IMR-90 (cell line): ENCODE results near the gene LTBP1. TPM values are rescaled to one million over a fixed set of nuclear protein-coding genes. Genes with fewer than 3 reads are reported as not detected.

ENCODE experiments used
- ATAC-seq: fragments of 200-7000 bp; cut with Tn5 transposase; 2 replicates; pipeline ENCODE4 v1.9.1; 2020; ENCODE audit warnings: low read depth, mild to moderate bottlenecking, moderate library complexity
- BruUV-seq: library from RNA; stranded (reverse); fragments of 400-500 nt; replicated peaks from 2 replicates; lab custom pipeline; 2021; lab: Mats Ljungman, UMichigan
- CTCF ChIA-PET: fragments of 300-600 bp; formaldehyde crosslinking; extraction: SDS; loops from one replicate; lab custom pipeline; 2021; ENCODE audit warnings: antibody characterized with exemption; lab: Yijun Ruan, JAX
- POLR2A ChIA-PET: fragments of 300-600 bp; sonication (Branson Sonifier 250); formaldehyde crosslinking; loops from one replicate; lab custom pipeline; 2022; ENCODE audit warnings: antibody characterized with exemption; ENCODE audit not compliant: unreplicated experiment; lab: Charles Lee
- DNase-seq: peaks from one replicate; pipeline ENCODE4 v3.0.0; 2013
- H2AFZ ChIP-seq: replicated peaks from 2 replicates; pipeline ENCODE3; 2013; ENCODE audit warnings: low read length, mild to moderate bottlenecking; ENCODE audit not compliant: poor library complexity
- H2AK5ac ChIP-seq: 2 replicates; pipeline ENCODE4 v1.6.1; 2013; ENCODE audit warnings: low read depth, low read length, inconsistent platforms
- H2AK9ac ChIP-seq: replicated peaks from 2 replicates; pipeline ENCODE3; 2013; ENCODE audit warnings: mild to moderate bottlenecking, low read depth, low read length, moderate library complexity; ENCODE audit not compliant: poor library complexity
- H2BK120ac ChIP-seq: 2 replicates; pipeline ENCODE4 v1.6.1; 2013; ENCODE audit warnings: low read depth, low read length, inconsistent platforms
- H2BK15ac ChIP-seq: 3 replicates; pipeline ENCODE4 v1.6.1; 2013; ENCODE audit warnings: low read depth, low read length, inconsistent platforms
- H2BK20ac ChIP-seq: 2 replicates; pipeline ENCODE4 v1.6.1; 2013; ENCODE audit warnings: low read depth, mild to moderate bottlenecking, inconsistent platforms, low read length, moderate library complexity
- H2BK5ac ChIP-seq: 2 replicates; pipeline ENCODE4 v1.6.1; 2013; ENCODE audit warnings: mild to moderate bottlenecking, low read depth, low read length, inconsistent platforms; ENCODE audit not compliant: poor library complexity, severe bottlenecking
- H3K14ac ChIP-seq: replicated peaks from 2 replicates; pipeline ENCODE4 v1.6.1; 2013; ENCODE audit warnings: low read depth, low read length, inconsistent platforms
- H3K18ac ChIP-seq: 2 replicates; pipeline ENCODE4 v1.6.1; 2013; ENCODE audit warnings: low read depth, low read length, control low read depth
- H3K23ac ChIP-seq: 2 replicates; pipeline ENCODE4 v1.6.1; 2013; ENCODE audit warnings: low read depth, low read length, inconsistent platforms
- H3K27ac ChIP-seq: 2 replicates; pipeline ENCODE4 v1.5.1; 2013; ENCODE audit warnings: mild to moderate bottlenecking, control low read depth, low read length; ENCODE audit not compliant: insufficient read depth
- H3K27me3 ChIP-seq: 2 replicates; pipeline ENCODE4 v1.6.1; 2013; ENCODE audit warnings: low read length; ENCODE audit not compliant: control insufficient read depth, insufficient read depth
- H3K36me3 ChIP-seq: 2 replicates; pipeline ENCODE4 v1.6.1; 2013; ENCODE audit warnings: low read length, mixed read lengths; ENCODE audit not compliant: control insufficient read depth, insufficient read depth
- H3K4ac ChIP-seq: 2 replicates; pipeline ENCODE4 v1.6.1; 2013; ENCODE audit warnings: low read depth, low read length, inconsistent platforms
- H3K4me1 ChIP-seq: 2 replicates; pipeline ENCODE4 v1.6.1; 2013; ENCODE audit warnings: low read length, mixed read lengths; ENCODE audit not compliant: control insufficient read depth, insufficient read depth
- H3K4me2 ChIP-seq: 2 replicates; pipeline ENCODE4 v1.6.1; 2013; ENCODE audit warnings: low read depth, mild to moderate bottlenecking, control low read depth, low read length, moderate library complexity
- H3K4me3 ChIP-seq: 2 replicates; pipeline ENCODE4 v1.5.1; 2013; ENCODE audit warnings: low read depth, mild to moderate bottlenecking, control low read depth, low read length, moderate library complexity; ENCODE audit not compliant: insufficient read depth
- H3K56ac ChIP-seq: 2 replicates; pipeline ENCODE4 v1.6.1; 2013; ENCODE audit warnings: low read length, inconsistent platforms; ENCODE audit not compliant: insufficient read depth; ENCODE audit errors: extremely low read depth
- H3K79me1 ChIP-seq, 2 experiments: 2 replicates each; pipeline ENCODE4 v1.6.1; 2013; ENCODE audit warnings: low read length in 2 of 2, inconsistent platforms in 1 of 2, low read depth in 1 of 2
- H3K9ac ChIP-seq: 2 replicates; pipeline ENCODE4 v1.6.1; 2013; ENCODE audit warnings: low read depth, low read length, control low read depth
- H3K9me1 ChIP-seq: 2 replicates; pipeline ENCODE4 v1.6.1; 2013; ENCODE audit warnings: low read length, inconsistent platforms; ENCODE audit not compliant: insufficient read depth
- H3K9me3 ChIP-seq: 2 replicates; pipeline ENCODE4 v1.6.1; 2013; ENCODE audit warnings: low read length; ENCODE audit not compliant: control insufficient read depth, insufficient read depth
- H4K20me1 ChIP-seq: 2 replicates; pipeline ENCODE4 v1.6.1; 2013; ENCODE audit warnings: low read length, inconsistent platforms; ENCODE audit not compliant: insufficient read depth
- H4K5ac ChIP-seq: 2 replicates; pipeline ENCODE4 v1.6.1; 2013; ENCODE audit warnings: mild to moderate bottlenecking, low read depth, low read length, control low read depth
- H4K8ac ChIP-seq, 2 experiments: 2 replicates each; pipeline ENCODE4 v1.6.1; 2013; ENCODE audit warnings: low read depth in 2 of 2, low read length in 2 of 2, control low read depth in 1 of 2, inconsistent platforms in 1 of 2
- H4K91ac ChIP-seq: 2 replicates; pipeline ENCODE4 v1.6.1; 2013; ENCODE audit warnings: low read depth, low read length, inconsistent platforms; ENCODE audit not compliant: insufficient read depth
- BHLHE40 ChIP-seq: fragments of 150-350 bp; IDR thresholded peaks from 2 replicates; pipeline ENCODE4 v1.6.1; 2016; ENCODE audit warnings: mild to moderate bottlenecking, low read depth, low read length
- CEBPB ChIP-seq: IDR thresholded peaks from 2 replicates; pipeline ENCODE4 v1.6.1; 2012; ENCODE audit warnings: low read depth, low read length, improper control_type of control experiment
- CHD1 ChIP-seq: IDR thresholded peaks from 2 replicates; pipeline ENCODE4 v1.6.1; 2012; ENCODE audit warnings: low read depth, low read length, improper control_type of control experiment
- FOS ChIP-seq: fragments of 150-350 bp; IDR thresholded peaks from 2 replicates; pipeline ENCODE4 v1.6.1; 2016; ENCODE audit warnings: low read depth, low read length
- MAFK ChIP-seq: IDR thresholded peaks from 2 replicates; pipeline ENCODE4 v1.6.1; 2012; ENCODE audit warnings: low read depth, low read length, improper control_type of control experiment
- MAZ ChIP-seq: IDR thresholded peaks from 2 replicates; pipeline ENCODE4 v1.6.1; 2012; ENCODE audit warnings: low read depth, mild to moderate bottlenecking, low read length, improper control_type of control experiment, moderate library complexity, borderline replicate concordance
- NFE2L2 ChIP-seq: fragments of 150-350 bp; IDR thresholded peaks from 2 replicates; pipeline ENCODE4 v1.6.1; 2016; ENCODE audit warnings: low read depth, mild to moderate bottlenecking, low read length
- POLR2A ChIP-seq: IDR thresholded peaks from 2 replicates; pipeline ENCODE4 v1.6.1; 2012; ENCODE audit warnings: mild to moderate bottlenecking, low read depth, low read length
- RAD21 ChIP-seq: IDR thresholded peaks from 2 replicates; pipeline ENCODE4 v1.6.1; 2012; ENCODE audit warnings: low read length, improper control_type of control experiment
- RCOR1 ChIP-seq: IDR thresholded peaks from 2 replicates; pipeline ENCODE4 v1.6.1; 2012; ENCODE audit warnings: mild to moderate bottlenecking, low read length, improper control_type of control experiment; ENCODE audit not compliant: insufficient replicate concordance
- RFX5 ChIP-seq: IDR thresholded peaks from 2 replicates; pipeline ENCODE4 v1.8.0; 2012; ENCODE audit warnings: low read depth, mild to moderate bottlenecking, low read length, moderate library complexity
- SMC3 ChIP-seq: fragments of 150-350 bp; IDR thresholded peaks from 2 replicates; pipeline ENCODE4 v1.6.1; 2016; ENCODE audit warnings: low read depth, mild to moderate bottlenecking, antibody characterized with exemption, low read length, moderate library complexity
- WGBS, 2 experiments: methylation state at CpG; one replicate each; pipeline versions ENCODE4 v1.1.5 to v1.1.7; 2013; ENCODE audit warnings: missing lambda C conversion rate in 2 of 2; ENCODE audit not compliant: insufficient read length in 1 of 2; ENCODE audit errors: extremely low coverage in 2 of 2; 5-methylcytosine and 5-hydroxymethylcytosine counted together
- dilution Hi-C: fragments of 300-500 bp; cut with HindIII; formaldehyde crosslinking; loops from one replicate; pipeline ENCODE4 v1.14.3; 2018; ENCODE audit warnings: low sequenced_read_pairs; ENCODE audit not compliant: unreplicated experiment
- in situ Hi-C: fragments of 300-500 bp; cut with MboI; formaldehyde crosslinking; loops from 3 replicates; pipeline ENCODE4 v1.14.3; 2019; ENCODE audit warnings: low sequenced_read_pairs, inconsistent platforms, mixed read lengths
- intact Hi-C: fragments of 100-400 bp; cut with micrococcal nuclease; formaldehyde crosslinking; loops from 2 replicates; pipeline ENCODE4 v1.10.0; 2022
- polyA plus RNA-seq, 3 experiments: library from polyadenylated mRNA; depleted of rRNA; stranded (reverse); fragments of >200 nt; gene quantifications; 2 replicates each; pipeline ENCODE4 v1.2.3, GENCODE V29; 2012; ENCODE audit warnings: low replicate concordance in 1 of 3
- total RNA-seq: library from RNA; depleted of rRNA; stranded (reverse); fragments of >200 nt; gene quantifications from 2 replicates; pipeline ENCODE4 v1.2.3, GENCODE V29; 2012
- TF ChIP-seq, protein P1 (sequence below): fragments of 150-350 bp; IDR thresholded peaks from 2 replicates; pipeline ENCODE4 v1.6.1; 2016; ENCODE audit warnings: low read depth, mild to moderate bottlenecking, low read length, moderate library complexity, borderline replicate concordance
- TF ChIP-seq, protein P2 (sequence below): fragments of 150-350 bp; IDR thresholded peaks from 2 replicates; pipeline ENCODE4 v1.6.1; 2017; ENCODE audit warnings: mild to moderate bottlenecking, antibody characterized with exemption, low read length, low read depth
- TF ChIP-seq, protein P3 (sequence below): conservative IDR thresholded peaks from 2 replicates; pipeline ENCODE4 v1.5.1; 2012; ENCODE audit warnings: mild to moderate bottlenecking, low read depth, low read length, improper control_type of control experiment

Gene LTBP1
- total and polyA plus RNA-seq, 2 of the 4 experiments (the other 2 are of a cell fraction) = 235 to 326 TPM

DNA sequence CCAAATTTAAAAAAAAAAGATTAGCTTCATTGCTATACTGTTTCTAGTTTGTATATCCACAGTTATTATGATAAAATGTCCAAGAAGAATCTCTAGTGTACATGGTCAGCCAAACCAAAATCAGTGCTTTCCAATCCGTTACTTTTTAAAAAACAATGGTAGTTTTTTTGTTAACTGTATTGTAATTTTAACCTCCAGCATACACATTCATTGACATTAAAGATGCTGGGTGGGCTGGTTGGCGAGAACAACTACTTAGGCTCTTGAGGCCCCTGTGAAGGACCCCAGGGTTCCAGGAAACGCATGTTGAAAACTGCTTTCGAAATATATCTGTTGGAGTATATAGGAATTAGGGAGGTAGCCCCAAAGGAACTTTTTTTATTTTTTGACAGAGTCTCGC is 422.4 kb downstream of the LTBP1 start:
- Histone ChIP-seq H3K23ac (no peak overlapping the region), H3K4me3 (no peak overlapping the region), H2AFZ (no peak overlapping the region), H2BK20ac (no peak overlapping the region), H2BK5ac (no peak overlapping the region), H3K27me3 (no peaks in the 10 kb centered on the region), H3K4me2 (no peak overlapping the region), H3K9ac (no peak overlapping the region), H2BK120ac (no peak overlapping the region), H3K9me1 (no peaks in the 10 kb centered on the region; the same call in 1 of the 2 replicates), H2AK5ac (no peak overlapping the region), H3K36me3 (peaks cover 47% of the 10 kb centered on the region), H4K5ac (no peak overlapping the region), H2AK9ac (no peak overlapping the region), H3K14ac (no peak overlapping the region), H4K91ac (no peak overlapping the region), H3K27ac (no peak overlapping the region), H2BK15ac (no peak overlapping the region), H3K4ac (no peak overlapping the region), H3K56ac (no peak overlapping the region), H3K79me1 (peaks cover 20 to 28% of the 10 kb centered on the region in 2 experiments), H3K4me1 (peaks cover 3% of the 10 kb centered on the region), H3K18ac (no peak overlapping the region), H3K9me3 (no peaks in the 10 kb centered on the region), H4K20me1 (no peaks in the 10 kb centered on the region), H4K8ac (no peak overlapping the region)
- ChIA-PET POLR2A (no interaction called here), CTCF (no interaction called here)
- TF ChIP-seq, protein P1, sequence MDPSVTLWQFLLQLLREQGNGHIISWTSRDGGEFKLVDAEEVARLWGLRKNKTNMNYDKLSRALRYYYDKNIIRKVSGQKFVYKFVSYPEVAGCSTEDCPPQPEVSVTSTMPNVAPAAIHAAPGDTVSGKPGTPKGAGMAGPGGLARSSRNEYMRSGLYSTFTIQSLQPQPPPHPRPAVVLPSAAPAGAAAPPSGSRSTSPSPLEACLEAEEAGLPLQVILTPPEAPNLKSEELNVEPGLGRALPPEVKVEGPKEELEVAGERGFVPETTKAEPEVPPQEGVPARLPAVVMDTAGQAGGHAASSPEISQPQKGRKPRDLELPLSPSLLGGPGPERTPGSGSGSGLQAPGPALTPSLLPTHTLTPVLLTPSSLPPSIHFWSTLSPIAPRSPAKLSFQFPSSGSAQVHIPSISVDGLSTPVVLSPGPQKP = no peak
- TF ChIP-seq RAD21 (no peak), SMC3 (no peak), BHLHE40 (no peak), CHD1 (no peak), MAFK (no peak), RFX5 (no peak), RCOR1 (no peak), POLR2A (no peak), CEBPB (no peak), FOS (no peak), MAZ (no peak), NFE2L2 (no peak)
- TF ChIP-seq, protein P2, sequence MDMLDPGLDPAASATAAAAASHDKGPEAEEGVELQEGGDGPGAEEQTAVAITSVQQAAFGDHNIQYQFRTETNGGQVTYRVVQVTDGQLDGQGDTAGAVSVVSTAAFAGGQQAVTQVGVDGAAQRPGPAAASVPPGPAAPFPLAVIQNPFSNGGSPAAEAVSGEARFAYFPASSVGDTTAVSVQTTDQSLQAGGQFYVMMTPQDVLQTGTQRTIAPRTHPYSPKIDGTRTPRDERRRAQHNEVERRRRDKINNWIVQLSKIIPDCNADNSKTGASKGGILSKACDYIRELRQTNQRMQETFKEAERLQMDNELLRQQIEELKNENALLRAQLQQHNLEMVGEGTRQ = no peak
- TF ChIP-seq, protein P3, sequence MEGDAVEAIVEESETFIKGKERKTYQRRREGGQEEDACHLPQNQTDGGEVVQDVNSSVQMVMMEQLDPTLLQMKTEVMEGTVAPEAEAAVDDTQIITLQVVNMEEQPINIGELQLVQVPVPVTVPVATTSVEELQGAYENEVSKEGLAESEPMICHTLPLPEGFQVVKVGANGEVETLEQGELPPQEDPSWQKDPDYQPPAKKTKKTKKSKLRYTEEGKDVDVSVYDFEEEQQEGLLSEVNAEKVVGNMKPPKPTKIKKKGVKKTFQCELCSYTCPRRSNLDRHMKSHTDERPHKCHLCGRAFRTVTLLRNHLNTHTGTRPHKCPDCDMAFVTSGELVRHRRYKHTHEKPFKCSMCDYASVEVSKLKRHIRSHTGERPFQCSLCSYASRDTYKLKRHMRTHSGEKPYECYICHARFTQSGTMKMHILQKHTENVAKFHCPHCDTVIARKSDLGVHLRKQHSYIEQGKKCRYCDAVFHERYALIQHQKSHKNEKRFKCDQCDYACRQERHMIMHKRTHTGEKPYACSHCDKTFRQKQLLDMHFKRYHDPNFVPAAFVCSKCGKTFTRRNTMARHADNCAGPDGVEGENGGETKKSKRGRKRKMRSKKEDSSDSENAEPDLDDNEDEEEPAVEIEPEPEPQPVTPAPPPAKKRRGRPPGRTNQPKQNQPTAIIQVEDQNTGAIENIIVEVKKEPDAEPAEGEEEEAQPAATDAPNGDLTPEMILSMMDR = no peak
- DNase-seq (no peak), ATAC-seq (no peak)
- intact Hi-C loops (no loop called here), dilution Hi-C loops (no loop called here), in situ Hi-C loops (no loop called here)
- WGBS, 2 experiments = no CpG with 5 or more reads among the region's 5 CpGs
- BruUV-seq = no TSS peak
